HEK293 (cell line): ENCODE results near the gene AMIGO1.

Source experiments
- CTCF ChIA-PET: fragments of 350-600 bp; formaldehyde crosslinking; extraction: SDS; loops from one replicate; lab custom pipeline; 2021; ENCODE audit warnings: antibody characterized with exemption; lab: Yijun Ruan, JAX
- POLR2A ChIA-PET: fragments of 300-600 bp; formaldehyde crosslinking; extraction: SDS; loops from one replicate; lab custom pipeline; 2020; ENCODE audit warnings: antibody characterized with exemption, inconsistent platforms; lab: Yijun Ruan, JAX
- H3K27ac ChIP-seq: fragments of 200-500 bp; sonication (Bioruptor generic); 2 replicates; pipeline ENCODE4 v1.5.1; 2014; ENCODE audit warnings: low read depth, low read length, control low read depth, inconsistent platforms; ENCODE audit errors: extremely low read depth
- H3K36me3 ChIP-seq, 2 experiments: fragments of 200-500 bp in 1 of 2; sonication (Bioruptor generic) in 1 of 2; 1 replicate in 1 of 2; 2 replicates in 1 of 2; pipeline ENCODE4 v1.5.1; 2014 to 2017; ENCODE audit warnings: inconsistent platforms in 2 of 2, low read length in 2 of 2; ENCODE audit not compliant: control insufficient read depth in 2 of 2, insufficient read depth in 1 of 2
- H3K4me1 ChIP-seq: fragments of 200-500 bp; sonication (Bioruptor generic); 2 replicates; pipeline ENCODE4 v1.5.1; 2014; ENCODE audit warnings: mild to moderate bottlenecking, low read length, inconsistent platforms; ENCODE audit not compliant: control insufficient read depth, insufficient read depth
- H3K4me3 ChIP-seq: 2 replicates; pipeline ENCODE4 v1.5.1; 2011; ENCODE audit warnings: low read depth, mild to moderate bottlenecking, control low read depth, low read length, moderate library complexity
- H3K9me3 ChIP-seq: fragments of 200-500 bp; sonication (Bioruptor generic); 2 replicates; pipeline ENCODE4 v1.5.1; 2014; ENCODE audit warnings: low read depth, low read length, inconsistent platforms; ENCODE audit not compliant: control insufficient read depth, insufficient read depth
- GLIS2 ChIP-seq: fragments of 450-650 bp; formaldehyde crosslinking; IDR thresholded peaks from 2 replicates; pipeline ENCODE4 v1.5.1; 2016; ENCODE audit warnings: missing biosample characterization, missing genetic modification characterization
- ZNF146 ChIP-seq: fragments of 450-650 bp; formaldehyde crosslinking; IDR thresholded peaks from 2 replicates; pipeline ENCODE4 v1.5.1; 2016; ENCODE audit warnings: missing biosample characterization, missing genetic modification characterization
- ZNF501 ChIP-seq: fragments of 450-650 bp; formaldehyde crosslinking; IDR thresholded peaks from 2 replicates; pipeline ENCODE4 v1.5.1; 2016; ENCODE audit warnings: missing biosample characterization, missing genetic modification characterization
- ZNF626 ChIP-seq: fragments of 450-650 bp; sonication (Bioruptor Pico); formaldehyde crosslinking; IDR thresholded peaks from 2 replicates; pipeline ENCODE4 v1.5.1; 2018; ENCODE audit warnings: missing biosample characterization, missing genetic modification characterization, inconsistent platforms
- ZNF629 ChIP-seq: fragments of 450-650 bp; formaldehyde crosslinking; IDR thresholded peaks from 2 replicates; pipeline ENCODE4 v1.5.1; 2017; ENCODE audit warnings: missing biosample characterization, missing genetic modification characterization
- ZNF654 ChIP-seq: fragments of 450-650 bp; formaldehyde crosslinking; IDR thresholded peaks from 2 replicates; pipeline ENCODE4 v1.5.1; 2016; ENCODE audit warnings: low read depth, missing biosample characterization, missing genetic modification characterization
- ZNF660 ChIP-seq: fragments of 450-650 bp; IDR thresholded peaks from 2 replicates; pipeline ENCODE4 v1.5.1; 2018; ENCODE audit warnings: missing biosample characterization, mild to moderate bottlenecking, missing genetic modification characterization
- ZNF76 ChIP-seq: fragments of 450-650 bp; formaldehyde crosslinking; IDR thresholded peaks from 2 replicates; pipeline ENCODE4; 2016; ENCODE audit warnings: low read depth, missing biosample characterization, missing genetic modification characterization, borderline replicate concordance
- TF ChIP-seq, protein P1 (sequence below): fragments of 450-650 bp; formaldehyde crosslinking; IDR thresholded peaks from 2 replicates; pipeline ENCODE4 v1.5.1; 2016; ENCODE audit warnings: missing biosample characterization, missing genetic modification characterization
- TF ChIP-seq, protein P2 (sequence below): fragments of 450-650 bp; formaldehyde crosslinking; IDR thresholded peaks from 2 replicates; pipeline ENCODE4 v1.5.1; 2016; ENCODE audit warnings: missing biosample characterization, missing genetic modification characterization
- TF ChIP-seq, protein P3 (sequence below): fragments of 450-650 bp; formaldehyde crosslinking; IDR thresholded peaks from 2 replicates; pipeline ENCODE4 v1.5.1; 2016; ENCODE audit warnings: missing biosample characterization, missing genetic modification characterization
- TF ChIP-seq, protein P4 (sequence below): fragments of 450-650 bp; formaldehyde crosslinking; conservative IDR thresholded peaks from 2 replicates; pipeline ENCODE4 v1.5.1; 2016; ENCODE audit warnings: low read depth, missing biosample characterization, missing genetic modification characterization
- TF ChIP-seq, protein P5 (sequence below): fragments of 450-650 bp; IDR thresholded peaks from 2 replicates; pipeline ENCODE4 v1.5.1; 2018; ENCODE audit warnings: missing biosample characterization, mild to moderate bottlenecking, missing genetic modification characterization
- TF ChIP-seq, protein P6 (sequence below): fragments of 450-650 bp; formaldehyde crosslinking; IDR thresholded peaks from 2 replicates; pipeline ENCODE4 v1.5.1; 2017; ENCODE audit warnings: missing biosample characterization, missing genetic modification characterization

The AMIGO1 gene

DNA sequence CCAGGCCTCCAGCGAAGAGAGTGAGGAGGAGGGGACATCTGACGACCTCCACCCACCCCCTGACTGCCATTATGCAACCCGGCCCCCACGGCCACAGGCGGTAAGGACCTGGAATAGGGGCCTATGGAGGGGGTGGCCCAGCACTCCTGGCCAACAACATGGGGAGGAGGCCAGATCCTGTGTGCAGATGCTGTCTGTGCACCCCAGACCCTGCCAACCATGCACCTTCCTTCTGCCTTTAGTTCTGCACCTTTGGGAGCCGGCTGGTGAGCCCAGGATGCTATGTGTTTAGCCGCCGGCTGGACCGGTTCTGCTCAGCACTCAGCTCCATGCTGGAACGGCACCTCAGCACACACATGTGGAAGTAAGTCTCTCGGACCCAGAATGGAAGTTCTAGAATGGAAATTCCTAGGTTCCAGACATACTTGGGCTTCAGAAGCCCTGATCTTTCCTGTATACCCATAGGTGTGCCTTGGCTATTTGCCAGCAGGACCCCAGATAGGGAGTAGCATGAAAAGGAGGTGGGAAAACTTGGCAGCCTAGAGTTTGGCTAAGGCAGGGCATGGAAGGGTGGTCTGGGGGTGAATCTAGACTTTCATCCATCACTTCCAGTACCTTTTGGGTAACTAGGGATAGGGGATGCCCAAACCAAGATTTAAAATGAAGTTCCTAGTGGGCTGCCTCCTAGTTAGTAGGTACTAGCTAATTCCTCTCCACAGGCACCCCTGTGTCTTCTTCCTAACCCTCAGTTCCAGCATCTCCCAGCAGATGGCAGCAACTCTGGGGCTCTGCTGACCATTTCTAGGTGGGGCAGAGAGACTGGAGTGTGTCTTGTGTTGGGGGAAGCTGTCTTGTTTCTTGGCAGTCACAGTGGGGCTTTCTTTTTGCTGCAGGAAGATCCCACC, 19.2 kb downstream of the AMIGO1 start:
- no peaks in the 10 kb centered on the region for H3K4me1 ChIP-seq
- CTCF ChIA-PET, result interaction anchor here (0.5 to 36.3 kb wide), 25 partner anchors 7 to 407 kb away, joined by 3 to 1152 read pairs (median 3); partner anchors contain the start of genes AMIGO1, ATXN7L2, GNAI3 and GPR61
- POLR2A ChIA-PET, result interaction anchor here (1.5 kb wide), 1 partner anchor 42 kb away, joined by 7 read pairs; no protein-coding TSS in a partner anchor
- TF ChIP-seq, protein P1, sequence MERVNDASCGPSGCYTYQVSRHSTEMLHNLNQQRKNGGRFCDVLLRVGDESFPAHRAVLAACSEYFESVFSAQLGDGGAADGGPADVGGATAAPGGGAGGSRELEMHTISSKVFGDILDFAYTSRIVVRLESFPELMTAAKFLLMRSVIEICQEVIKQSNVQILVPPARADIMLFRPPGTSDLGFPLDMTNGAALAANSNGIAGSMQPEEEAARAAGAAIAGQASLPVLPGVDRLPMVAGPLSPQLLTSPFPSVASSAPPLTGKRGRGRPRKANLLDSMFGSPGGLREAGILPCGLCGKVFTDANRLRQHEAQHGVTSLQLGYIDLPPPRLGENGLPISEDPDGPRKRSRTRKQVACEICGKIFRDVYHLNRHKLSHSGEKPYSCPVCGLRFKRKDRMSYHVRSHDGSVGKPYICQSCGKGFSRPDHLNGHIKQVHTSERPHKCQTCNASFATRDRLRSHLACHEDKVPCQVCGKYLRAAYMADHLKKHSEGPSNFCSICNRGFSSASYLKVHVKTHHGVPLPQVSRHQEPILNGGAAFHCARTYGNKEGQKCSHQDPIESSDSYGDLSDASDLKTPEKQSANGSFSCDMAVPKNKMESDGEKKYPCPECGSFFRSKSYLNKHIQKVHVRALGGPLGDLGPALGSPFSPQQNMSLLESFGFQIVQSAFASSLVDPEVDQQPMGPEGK, result peak; percentile 44; the same call in 1 of the 2 replicates
- TF ChIP-seq ZNF146 (tag by site-specific recombination) (no peak), ZNF660 (0 out of 2 replicates have a peak, but pooled peaks have one; percentile 39), ZNF76 (tag by site-specific recombination) (no peak), ZNF501 (tag by site-specific recombination) (no peak), ZNF629 (tag by site-specific recombination) (no peak), ZNF654 (tag by site-specific recombination) (peak; percentile 29), ZNF626 (tag by site-specific recombination) (no peak), GLIS2 (peak; percentile 55; the same call in 1 of the 2 replicates)
- TF ChIP-seq, protein P2, sequence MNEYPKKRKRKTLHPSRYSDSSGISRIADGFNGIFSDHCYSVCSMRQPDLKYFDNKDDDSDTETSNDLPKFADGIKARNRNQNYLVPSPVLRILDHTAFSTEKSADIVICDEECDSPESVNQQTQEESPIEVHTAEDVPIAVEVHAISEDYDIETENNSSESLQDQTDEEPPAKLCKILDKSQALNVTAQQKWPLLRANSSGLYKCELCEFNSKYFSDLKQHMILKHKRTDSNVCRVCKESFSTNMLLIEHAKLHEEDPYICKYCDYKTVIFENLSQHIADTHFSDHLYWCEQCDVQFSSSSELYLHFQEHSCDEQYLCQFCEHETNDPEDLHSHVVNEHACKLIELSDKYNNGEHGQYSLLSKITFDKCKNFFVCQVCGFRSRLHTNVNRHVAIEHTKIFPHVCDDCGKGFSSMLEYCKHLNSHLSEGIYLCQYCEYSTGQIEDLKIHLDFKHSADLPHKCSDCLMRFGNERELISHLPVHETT (tag by site-specific recombination), result no peak
- TF ChIP-seq, protein P3, sequence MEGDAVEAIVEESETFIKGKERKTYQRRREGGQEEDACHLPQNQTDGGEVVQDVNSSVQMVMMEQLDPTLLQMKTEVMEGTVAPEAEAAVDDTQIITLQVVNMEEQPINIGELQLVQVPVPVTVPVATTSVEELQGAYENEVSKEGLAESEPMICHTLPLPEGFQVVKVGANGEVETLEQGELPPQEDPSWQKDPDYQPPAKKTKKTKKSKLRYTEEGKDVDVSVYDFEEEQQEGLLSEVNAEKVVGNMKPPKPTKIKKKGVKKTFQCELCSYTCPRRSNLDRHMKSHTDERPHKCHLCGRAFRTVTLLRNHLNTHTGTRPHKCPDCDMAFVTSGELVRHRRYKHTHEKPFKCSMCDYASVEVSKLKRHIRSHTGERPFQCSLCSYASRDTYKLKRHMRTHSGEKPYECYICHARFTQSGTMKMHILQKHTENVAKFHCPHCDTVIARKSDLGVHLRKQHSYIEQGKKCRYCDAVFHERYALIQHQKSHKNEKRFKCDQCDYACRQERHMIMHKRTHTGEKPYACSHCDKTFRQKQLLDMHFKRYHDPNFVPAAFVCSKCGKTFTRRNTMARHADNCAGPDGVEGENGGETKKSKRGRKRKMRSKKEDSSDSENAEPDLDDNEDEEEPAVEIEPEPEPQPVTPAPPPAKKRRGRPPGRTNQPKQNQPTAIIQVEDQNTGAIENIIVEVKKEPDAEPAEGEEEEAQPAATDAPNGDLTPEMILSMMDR, result peak; percentile 78
- TF ChIP-seq, protein P4, sequence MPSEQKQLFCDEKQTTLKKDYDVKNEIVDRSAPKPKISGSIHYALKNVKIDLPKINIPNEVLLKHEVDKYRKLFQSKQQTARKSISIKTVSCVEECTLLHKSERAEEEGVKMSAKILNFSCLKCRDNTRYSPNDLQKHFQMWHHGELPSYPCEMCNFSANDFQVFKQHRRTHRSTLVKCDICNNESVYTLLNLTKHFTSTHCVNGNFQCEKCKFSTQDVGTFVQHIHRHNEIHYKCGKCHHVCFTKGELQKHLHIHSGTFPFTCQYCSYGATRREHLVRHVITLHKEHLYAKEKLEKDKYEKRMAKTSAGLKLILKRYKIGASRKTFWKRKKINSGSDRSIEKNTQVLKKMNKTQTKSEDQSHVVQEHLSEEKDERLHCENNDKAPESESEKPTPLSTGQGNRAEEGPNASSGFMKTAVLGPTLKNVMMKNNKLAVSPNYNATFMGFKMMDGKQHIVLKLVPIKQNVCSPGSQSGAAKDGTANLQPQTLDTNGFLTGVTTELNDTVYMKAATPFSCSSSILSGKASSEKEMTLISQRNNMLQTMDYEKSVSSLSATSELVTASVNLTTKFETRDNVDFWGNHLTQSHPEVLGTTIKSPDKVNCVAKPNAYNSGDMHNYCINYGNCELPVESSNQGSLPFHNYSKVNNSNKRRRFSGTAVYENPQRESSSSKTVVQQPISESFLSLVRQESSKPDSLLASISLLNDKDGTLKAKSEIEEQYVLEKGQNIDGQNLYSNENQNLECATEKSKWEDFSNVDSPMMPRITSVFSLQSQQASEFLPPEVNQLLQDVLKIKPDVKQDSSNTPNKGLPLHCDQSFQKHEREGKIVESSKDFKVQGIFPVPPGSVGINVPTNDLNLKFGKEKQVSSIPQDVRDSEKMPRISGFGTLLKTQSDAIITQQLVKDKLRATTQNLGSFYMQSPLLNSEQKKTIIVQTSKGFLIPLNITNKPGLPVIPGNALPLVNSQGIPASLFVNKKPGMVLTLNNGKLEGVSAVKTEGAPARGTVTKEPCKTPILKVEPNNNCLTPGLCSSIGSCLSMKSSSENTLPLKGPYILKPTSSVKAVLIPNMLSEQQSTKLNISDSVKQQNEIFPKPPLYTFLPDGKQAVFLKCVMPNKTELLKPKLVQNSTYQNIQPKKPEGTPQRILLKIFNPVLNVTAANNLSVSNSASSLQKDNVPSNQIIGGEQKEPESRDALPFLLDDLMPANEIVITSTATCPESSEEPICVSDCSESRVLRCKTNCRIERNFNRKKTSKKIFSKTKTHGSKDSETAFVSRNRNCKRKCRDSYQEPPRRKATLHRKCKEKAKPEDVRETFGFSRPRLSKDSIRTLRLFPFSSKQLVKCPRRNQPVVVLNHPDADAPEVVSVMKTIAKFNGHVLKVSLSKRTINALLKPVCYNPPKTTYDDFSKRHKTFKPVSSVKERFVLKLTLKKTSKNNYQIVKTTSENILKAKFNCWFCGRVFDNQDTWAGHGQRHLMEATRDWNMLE (tag by site-specific recombination), result no peak
- TF ChIP-seq, protein P5, sequence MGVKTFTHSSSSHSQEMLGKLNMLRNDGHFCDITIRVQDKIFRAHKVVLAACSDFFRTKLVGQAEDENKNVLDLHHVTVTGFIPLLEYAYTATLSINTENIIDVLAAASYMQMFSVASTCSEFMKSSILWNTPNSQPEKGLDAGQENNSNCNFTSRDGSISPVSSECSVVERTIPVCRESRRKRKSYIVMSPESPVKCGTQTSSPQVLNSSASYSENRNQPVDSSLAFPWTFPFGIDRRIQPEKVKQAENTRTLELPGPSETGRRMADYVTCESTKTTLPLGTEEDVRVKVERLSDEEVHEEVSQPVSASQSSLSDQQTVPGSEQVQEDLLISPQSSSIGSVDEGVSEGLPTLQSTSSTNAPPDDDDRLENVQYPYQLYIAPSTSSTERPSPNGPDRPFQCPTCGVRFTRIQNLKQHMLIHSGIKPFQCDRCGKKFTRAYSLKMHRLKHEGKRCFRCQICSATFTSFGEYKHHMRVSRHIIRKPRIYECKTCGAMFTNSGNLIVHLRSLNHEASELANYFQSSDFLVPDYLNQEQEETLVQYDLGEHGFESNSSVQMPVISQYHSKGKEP (tag by site-specific recombination), result no peak
- TF ChIP-seq, protein P6, sequence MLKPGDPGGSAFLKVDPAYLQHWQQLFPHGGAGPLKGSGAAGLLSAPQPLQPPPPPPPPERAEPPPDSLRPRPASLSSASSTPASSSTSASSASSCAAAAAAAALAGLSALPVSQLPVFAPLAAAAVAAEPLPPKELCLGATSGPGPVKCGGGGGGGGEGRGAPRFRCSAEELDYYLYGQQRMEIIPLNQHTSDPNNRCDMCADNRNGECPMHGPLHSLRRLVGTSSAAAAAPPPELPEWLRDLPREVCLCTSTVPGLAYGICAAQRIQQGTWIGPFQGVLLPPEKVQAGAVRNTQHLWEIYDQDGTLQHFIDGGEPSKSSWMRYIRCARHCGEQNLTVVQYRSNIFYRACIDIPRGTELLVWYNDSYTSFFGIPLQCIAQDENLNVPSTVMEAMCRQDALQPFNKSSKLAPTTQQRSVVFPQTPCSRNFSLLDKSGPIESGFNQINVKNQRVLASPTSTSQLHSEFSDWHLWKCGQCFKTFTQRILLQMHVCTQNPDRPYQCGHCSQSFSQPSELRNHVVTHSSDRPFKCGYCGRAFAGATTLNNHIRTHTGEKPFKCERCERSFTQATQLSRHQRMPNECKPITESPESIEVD (tag by site-specific recombination), result no peak
- no peak overlapping the region for H3K27ac ChIP-seq
- H3K9me3 ChIP-seq, result no peaks in the 10 kb centered on the region
- H3K4me3 ChIP-seq, result no peak overlapping the region
- peaks cover 0 to 61% of the 10 kb centered on the region in 2 experiments; a peak in 1 of 3 replicates for H3K36me3 ChIP-seq
